Fibroblast of mammary gland (primary cell): Measurements from ENCODE around the gene GARRE1.
"Not testable (repeated sequence)": the region's sequence is repeated elsewhere in the genome, so short reads cannot be mapped to it uniquely, and the experiment has no call there.

ENCODE experiments used
- DNase-seq: peaks from one replicate; pipeline ENCODE4 v3.0.0-alpha.2; 2010; ENCODE audit warnings: low read depth
- H3K4me3 ChIP-seq: 2 replicates; pipeline ENCODE4 v1.5.1; 2011; ENCODE audit warnings: low read depth, mild to moderate bottlenecking, low read length, moderate library complexity; ENCODE audit not compliant: control insufficient read depth
- CTCF ChIP-seq: conservative IDR thresholded peaks from 2 replicates; pipeline ENCODE4 v1.5.1; 2011; ENCODE audit warnings: low read depth, low read length, inconsistent platforms; ENCODE audit not compliant: control insufficient read depth, insufficient read depth

Gene GARRE1

DNA sequence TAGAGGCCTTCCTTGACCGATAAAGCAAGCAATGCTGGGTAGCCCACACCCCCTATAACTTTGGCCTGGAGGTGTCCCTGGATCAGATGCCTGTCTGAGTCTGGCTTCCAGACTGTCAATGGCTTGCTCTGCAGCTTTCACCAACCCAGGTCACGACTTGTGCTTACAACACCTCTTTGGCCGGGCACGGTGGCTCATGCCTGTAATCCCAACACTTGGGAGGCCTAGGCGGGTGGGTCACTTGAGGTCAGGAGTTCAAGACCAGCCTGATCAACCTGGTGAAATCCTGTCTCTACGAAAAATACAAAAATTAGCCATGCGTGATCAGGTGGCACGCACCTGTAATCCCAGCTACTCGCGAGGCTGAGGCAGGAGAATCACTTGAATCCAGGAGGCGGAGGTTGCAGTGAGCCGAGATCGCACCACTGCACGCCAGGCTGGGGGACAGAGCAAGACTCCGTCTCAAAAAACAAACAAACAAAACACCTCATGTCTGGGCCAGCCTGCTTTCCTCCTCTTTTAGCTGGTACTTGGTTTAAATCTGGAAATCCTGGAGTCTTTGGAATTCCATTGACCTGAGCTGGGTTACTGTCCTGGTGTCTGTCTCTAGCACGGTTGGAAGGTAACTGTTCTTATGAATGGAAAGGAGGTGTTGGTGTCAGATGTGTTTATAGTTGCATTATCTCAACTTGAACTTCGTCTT, 10.3 kb upstream of the GARRE1 start:
- DNase-seq: no peak
- no peak overlapping the region for H3K4me3 ChIP-seq
- TF ChIP-seq CTCF: no peak

- TF ChIP-seq CTCF: no peak
- DNase-seq: peak; percentile 56
- H3K4me3 ChIP-seq: no peak overlapping the region
These were observed 9.6 kb upstream of the GARRE1 start for GRCh38 chr19:34244611-34245299.

GRCh38 chr19:34246340-34246739, 8.0 kb upstream of the GARRE1 start:
- no peak for TF ChIP-seq CTCF
- H3K4me3 ChIP-seq: no peak overlapping the region
- DNase-seq: no peak

GRCh38 chr19:34248941-34249340, 5.4 kb upstream of the GARRE1 start:
- TF ChIP-seq CTCF: no peak
- DNase-seq: no peak
- H3K4me3 ChIP-seq: no peak overlapping the region

DNA sequence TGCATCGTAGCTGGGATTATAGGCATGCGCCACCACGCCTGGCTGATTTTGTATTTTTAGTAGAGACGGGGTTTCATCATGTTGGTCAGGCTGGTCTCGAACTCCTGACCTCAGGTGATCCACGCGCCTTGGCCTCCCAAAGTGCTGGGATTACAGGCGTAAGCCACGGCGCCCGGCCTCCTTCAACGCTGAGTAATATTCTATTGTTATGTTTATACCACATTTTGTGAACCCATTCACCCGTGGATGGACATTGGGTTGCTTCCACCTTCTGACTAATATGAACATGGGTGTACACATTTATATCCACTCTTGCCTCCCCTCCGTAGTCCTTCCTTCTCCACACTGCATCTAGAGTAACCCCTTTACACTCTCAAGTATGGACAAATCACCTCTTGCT, 1.2 kb upstream of the GARRE1 start:
- H3K4me3 ChIP-seq, DNase-seq: not testable (repeated sequence)

DNA sequence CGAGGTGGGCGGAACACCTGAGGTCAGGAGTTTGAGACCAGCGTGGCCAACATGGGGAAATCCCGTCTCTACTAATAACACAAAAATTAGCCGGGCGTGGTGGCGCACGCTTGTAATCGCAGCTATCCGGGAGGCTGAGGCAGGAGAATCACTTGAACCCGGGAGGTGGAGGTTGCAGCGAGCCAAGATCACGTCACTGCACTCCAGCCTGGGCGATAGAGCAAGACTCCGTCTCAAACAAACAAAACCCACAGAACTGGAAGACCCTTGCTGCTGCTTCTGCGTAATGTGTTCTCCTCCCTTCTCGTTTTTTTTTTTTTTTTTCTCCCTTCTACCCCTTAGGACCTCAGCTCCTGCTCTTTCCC, 691 bp upstream of the GARRE1 start:
- DNase-seq: not testable (repeated sequence)
- H3K4me3 ChIP-seq: peak overlapping the region; percentile 76

DNA sequence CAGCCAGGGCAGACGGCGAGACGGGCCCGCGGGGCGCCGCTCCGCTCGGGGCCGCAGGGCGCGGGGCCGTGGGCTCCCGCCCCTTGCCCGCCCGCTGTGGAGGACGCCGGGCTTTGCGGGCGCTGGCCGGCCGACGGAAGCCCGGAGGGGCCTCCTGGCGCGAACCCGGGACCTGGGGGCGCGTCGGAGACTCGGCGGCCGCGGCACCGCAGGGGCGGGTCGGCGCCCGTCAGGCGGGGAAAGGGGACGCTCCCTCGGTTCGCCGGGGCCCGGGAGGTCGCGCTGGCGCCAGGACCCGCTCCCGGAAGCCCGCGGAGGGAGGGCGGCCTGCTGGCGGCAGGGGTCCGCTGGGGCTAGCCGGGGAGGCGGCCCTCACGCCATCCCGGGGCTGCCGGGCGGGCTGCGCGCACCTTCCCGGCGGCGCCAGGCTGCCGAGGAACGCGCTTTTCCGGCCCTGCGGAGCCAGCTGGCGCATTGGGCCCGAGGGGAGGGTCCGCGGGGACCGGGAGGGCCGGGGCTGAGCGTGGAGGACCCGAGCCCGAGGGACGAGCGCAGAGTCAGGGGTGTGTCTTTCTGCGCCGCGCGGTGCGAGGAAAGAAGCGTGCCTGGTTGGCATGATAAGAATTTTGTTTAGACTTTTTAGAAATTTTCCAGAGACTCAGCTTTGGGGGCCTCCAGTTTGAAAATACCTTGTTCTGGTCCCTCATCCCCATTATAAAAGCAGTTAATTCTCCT, 511 bp downstream of the GARRE1 start:
- peak overlapping the region; percentile 55 for H3K4me3 ChIP-seq
- TF ChIP-seq CTCF: no peak
- DNase-seq: no peak
